Measurements from ENCODE around the gene BEST2. TPM values are rescaled to one million over a fixed set of nuclear protein-coding genes. Genes with fewer than 3 reads are reported as not detected.
"Not testable (repeated sequence)": the region's sequence is repeated elsewhere in the genome, so short reads cannot be mapped to it uniquely, and the experiment has no call there.

BEST2 gene
- total RNA-seq, 1 experiment from 2014 or later, result 0.48 TPM

- no peak for DNase-seq (ENCODE audit: low spot score)
Measured at GRCh38 chr19:12787458-12787857, 35.9 kb downstream of the BEST2 start.

- no peak for DNase-seq (ENCODE audit: low spot score)
Measured at GRCh38 chr19:12788042-12788681, 36.6 kb downstream of the BEST2 start.

- DNase-seq (ENCODE audit: low spot score), result peak; percentile 75
Measured at GRCh38 chr19:12788682-12789097, 37.1 kb downstream of the BEST2 start.

- peak; percentile 52 for DNase-seq (ENCODE audit: low spot score)
Measured at GRCh38 chr19:12789098-12789903, 37.7 kb downstream of the BEST2 start.

GRCh38 chr19:12789904-12790619, 38.5 kb downstream of the BEST2 start:
- DNase-seq (ENCODE audit: low spot score), result peak; percentile 90

GRCh38 chr19:12790628-12791344, 39.2 kb downstream of the BEST2 start:
- DNase-seq (ENCODE audit: low spot score), result no peak

GRCh38 chr19:12791345-12792050, 39.9 kb downstream of the BEST2 start, which contains the start of gene JUNB:
TSS of gene JUNB (plus strand) at chr19:12791486. CDS start at chr19:12791772, 286 bp downstream.
- peak; percentile 92 for DNase-seq (ENCODE audit: low spot score)

- DNase-seq (ENCODE audit: low spot score), result peak; percentile 55
Measured at GRCh38 chr19:12792051-12792852, 40.7 kb downstream of the BEST2 start.

- no peak for DNase-seq (ENCODE audit: low spot score)
Measured at GRCh38 chr19:12792853-12793289, 41.3 kb downstream of the BEST2 start.

- DNase-seq (ENCODE audit: low spot score), result peak; percentile 88
Measured at GRCh38 chr19:12793290-12794195, 42.0 kb downstream of the BEST2 start.

GRCh38 chr19:12794196-12794941, 42.8 kb downstream of the BEST2 start:
- DNase-seq (ENCODE audit: low spot score), result no peak

- DNase-seq (ENCODE audit: low spot score), result no peak
Measured at GRCh38 chr19:12794971-12795381, 43.4 kb downstream of the BEST2 start.

GRCh38 chr19:12796146-12797071, 44.8 kb downstream of the BEST2 start:
- DNase-seq (ENCODE audit: low spot score), result peak; percentile 78

- DNase-seq (ENCODE audit: low spot score), result no peak
Measured at GRCh38 chr19:12797141-12797587, 45.6 kb downstream of the BEST2 start.

GRCh38 chr19:12797607-12798006, 46.0 kb downstream of the BEST2 start:
- DNase-seq (ENCODE audit: low spot score), result not testable (repeated sequence)

GRCh38 chr19:12799742-12800465, 48.3 kb downstream of the BEST2 start:
- no peak for DNase-seq (ENCODE audit: low spot score)

All from HT-29 (cell line).